GM12878 (cell line): ENCODE results near the gene GAS6. TPM values are rescaled to one million over a fixed set of nuclear protein-coding genes. Genes with fewer than 3 reads are reported as not detected.

Experiments used
- ATAC-seq: fragments of 200-7000 bp; cut with Tn5 transposase; 3 replicates; pipeline ENCODE4 v1.9.1; 2020; ENCODE audit warnings: mild to moderate bottlenecking, moderate library complexity
- BruUV-seq: library from RNA; stranded (reverse); fragments of 400-500 nt; replicated peaks from 2 replicates; lab custom pipeline; 2021; lab: Mats Ljungman, UMichigan
- CTCF ChIA-PET: fragments of 300-600 bp; sonication (Branson Sonifier 250); formaldehyde crosslinking; extraction: SDS; loops from one replicate; lab custom pipeline; 2021; ENCODE audit warnings: inconsistent platforms; lab: Yijun Ruan, JAX
- POLR2A ChIA-PET: fragments of 350-600 bp; formaldehyde crosslinking; extraction: SDS; loops from one replicate; lab custom pipeline; 2021; ENCODE audit warnings: inconsistent platforms; lab: Charles Lee
- RAD21 ChIA-PET: fragments of 300-600 bp; sonication (Branson Sonifier 250); formaldehyde crosslinking; loops from one replicate; lab custom pipeline; 2023; ENCODE audit warnings: antibody characterized with exemption; ENCODE audit not compliant: unreplicated experiment; lab: Charles Lee
- SMC1A ChIA-PET: fragments of 300-600 bp; sonication (Branson Sonifier 250); formaldehyde crosslinking; loops from one replicate; lab custom pipeline; 2023; ENCODE audit not compliant: unreplicated experiment, uncharacterized antibody; lab: Charles Lee
- DNase-seq: peaks from one replicate; pipeline ENCODE4 v3.0.0-alpha.2; 2011; ENCODE audit warnings: low read depth, low spot score
- FAIRE-seq: peaks from 3 replicates; lab custom pipeline; 2011; peaks lifted over from hg19 to GRCh38; lab: Jason Lieb, UNC
- H2AFZ ChIP-seq: 2 replicates; pipeline ENCODE4 v1.6.0; 2011; ENCODE audit warnings: low read depth, low read length, control low read depth; ENCODE audit not compliant: control insufficient read depth
- H3K27ac ChIP-seq: 2 replicates; pipeline ENCODE4 v1.5.1; 2011; ENCODE audit warnings: control low read depth; ENCODE audit not compliant: control insufficient read depth, insufficient read depth
- H3K27me3 ChIP-seq, 2 experiments: replicated peaks in 1 of 2; 2 replicates each; pipeline versions ENCODE4 v1.6.0 to v1.6.1; 2011; ENCODE audit warnings: low read length in 1 of 2; ENCODE audit not compliant: control insufficient read depth in 2 of 2, insufficient read depth in 2 of 2
- H3K36me3 ChIP-seq, 2 experiments: 2 replicates each; pipeline ENCODE4 v1.5.1; 2011; ENCODE audit warnings: low read length in 1 of 2; ENCODE audit not compliant: control insufficient read depth in 2 of 2, insufficient read depth in 2 of 2
- H3K4me1 ChIP-seq: 2 replicates; pipeline ENCODE4 v1.6.1; 2011; ENCODE audit warnings: mild to moderate bottlenecking, low read length, moderate library complexity, mixed read lengths; ENCODE audit not compliant: control insufficient read depth, insufficient read depth
- H3K4me2 ChIP-seq: 2 replicates; pipeline ENCODE4 v1.6.0; 2011; ENCODE audit warnings: control low read depth; ENCODE audit not compliant: control insufficient read depth, insufficient read depth
- H3K4me3 ChIP-seq: fragments of 200-600 bp; sonication (generic); 2 replicates; pipeline ENCODE4 v1.5.1; 2016
- H3K79me2 ChIP-seq: 2 replicates; pipeline ENCODE4 v1.6.0; 2011; ENCODE audit warnings: low read length; ENCODE audit not compliant: control insufficient read depth, insufficient read depth
- H3K9ac ChIP-seq: 2 replicates; pipeline ENCODE4 v1.8.0; 2011; ENCODE audit warnings: low read length, control low read depth, mixed read lengths; ENCODE audit not compliant: control insufficient read depth, insufficient read depth
- H3K9me3 ChIP-seq: replicated peaks from 3 replicates; pipeline ENCODE4 v1.5.1; 2011; ENCODE audit warnings: mild to moderate bottlenecking, low read length; ENCODE audit not compliant: control insufficient read depth, insufficient read depth
- H4K20me1 ChIP-seq: 2 replicates; pipeline ENCODE4 v1.6.0; 2011; ENCODE audit not compliant: control insufficient read depth, insufficient read depth
- ASH2L ChIP-seq: fragments of 300-600, 200-600 bp; sonication (generic); IDR thresholded peaks from 2 replicates; pipeline ENCODE4 v1.6.1; 2017; ENCODE audit warnings: low read depth, mild to moderate bottlenecking, borderline replicate concordance
- CBX5 ChIP-seq: sonication (generic); IDR thresholded peaks from 2 replicates; pipeline ENCODE4 v1.6.1; 2016; ENCODE audit warnings: low read depth, moderate library complexity, mild to moderate bottlenecking, inconsistent platforms
- CHD1 ChIP-seq: IDR thresholded peaks from 2 replicates; pipeline ENCODE4 v1.6.1; 2012; ENCODE audit warnings: low read depth, low read length, improper control_type of control experiment
- JUND ChIP-seq: IDR thresholded peaks from 2 replicates; pipeline ENCODE4 v1.6.1; 2012; ENCODE audit warnings: low read depth, mild to moderate bottlenecking, low read length, improper control_type of control experiment, moderate library complexity
- LARP7 ChIP-seq: fragments of 450-650 bp; IDR thresholded peaks from 2 replicates; pipeline ENCODE4 v1.6.1; 2017; ENCODE audit warnings: mild to moderate bottlenecking
- NBN ChIP-seq: fragments of 450-650 bp; IDR thresholded peaks from 2 replicates; pipeline ENCODE4 v1.6.1; 2016
- NFYA ChIP-seq: IDR thresholded peaks from 2 replicates; pipeline ENCODE4 v1.6.1; 2011; ENCODE audit warnings: low read depth, mild to moderate bottlenecking, low read length, improper control_type of control experiment, borderline replicate concordance
- PKNOX1 ChIP-seq: fragments of 450-650 bp; IDR thresholded peaks from 2 replicates; pipeline ENCODE4 v1.6.1; 2016; ENCODE audit warnings: mild to moderate bottlenecking
- SMAD1 ChIP-seq: fragments of 450-650 bp; IDR thresholded peaks from 2 replicates; pipeline ENCODE4 v1.6.1; 2018; ENCODE audit warnings: mild to moderate bottlenecking, low read depth; ENCODE audit not compliant: partially characterized antibody
- SUPT20H ChIP-seq: IDR thresholded peaks from 2 replicates; pipeline ENCODE4 v1.6.1; 2011; ENCODE audit warnings: low read depth, mild to moderate bottlenecking, low read length, moderate library complexity, borderline replicate concordance; ENCODE audit not compliant: control insufficient read depth
- WGBS: methylation state at CpG from one replicate; pipeline ENCODE4 v1.1.6; 2016; ENCODE audit warnings: low lambda C conversion rate; ENCODE audit not compliant: insufficient replicate concordance, insufficient coverage; ENCODE audit errors: missing lambda C conversion rate; 5-methylcytosine and 5-hydroxymethylcytosine counted together
- in situ Hi-C: fragments of 300-500 bp; cut with MboI; formaldehyde crosslinking; loops from 9 replicates; pipeline ENCODE4 v1.14.3; 2018; ENCODE audit warnings: mixed read lengths
- intact Hi-C: fragments of 100-400 bp; cut with micrococcal nuclease; formaldehyde crosslinking; loops from one replicate; pipeline ENCODE4 v1.14.2; 2022; ENCODE audit not compliant: unreplicated experiment
- polyA plus RNA-seq, 11 experiments: library from polyadenylated mRNA; depleted of rRNA in 4 of 11; unstranded in 6 of 11; stranded (reverse) in 5 of 11; fragments of >200 nt; fragmentation: Nextera tagmentation in 4 of 11; fragmentation: Illumina TruSeq in 1 of 11; extraction: Ambion mirVana in 4 of 11; extraction: Trizol in 1 of 11; gene quantifications; 1 replicate in 1 of 11; 2 replicates in 10 of 11; pipeline versions ENCODE4 v1.2.1 to v1.2.3, GENCODE V29; 2011 to 2016; ENCODE audit warnings: inconsistent platforms in 2 of 11, missing spikeins in 2 of 11, low read depth in 1 of 11
- total RNA-seq, 4 experiments: library from RNA; depleted of rRNA in 3 of 4; stranded (reverse); fragments of >200 nt in 3 of 4; fragmentation: Illumina TruSeq in 1 of 4; extraction: Trizol in 1 of 4; gene quantifications; 2 replicates each; pipeline versions ENCODE4 v1.2.1 to v1.2.3, GENCODE V29; 2013 to 2021

The GAS6 gene
- total and polyA plus RNA-seq, 10 of the 15 experiments (the other 5 are each of a cell fraction or from before 2014, with no cell fraction given) = 0.03 to 0.59 (median 0.10) TPM; not detected in 2

GRCh38 chr13:113785051-113786010 lies 78.5 kb downstream of the GAS6 start:
- Histone ChIP-seq H3K27me3 (no peaks in the 10 kb centered on the region; a peak in 2 of 4 replicates), H4K20me1 (no peaks in the 10 kb centered on the region), H3K36me3 (no peaks in the 10 kb centered on the region), H2AFZ (no peak overlapping the region), H3K9me3 (no peaks in the 10 kb centered on the region), H3K27ac (no peak overlapping the region), H3K4me2 (no peak overlapping the region), H3K9ac (no peak overlapping the region), H3K4me3 (no peak overlapping the region), H3K79me2 (no peaks in the 10 kb centered on the region), H3K4me1 (no peaks in the 10 kb centered on the region)
- ChIA-PET RAD21 (no interaction called here), CTCF (no interaction called here), SMC1A (no interaction called here), POLR2A (no interaction called here)
- DNase-seq (no peak), ATAC-seq (no peak), FAIRE-seq (no peak)
- TF ChIP-seq CBX5 (no peak), LARP7 (no peak), NBN (no peak), JUND (no peak), CHD1 (no peak), PKNOX1 (no peak), SUPT20H (no peak), NFYA (no peak), SMAD1 (no peak), ASH2L (no peak)
- in situ Hi-C loops = no loop called here
- intact Hi-C loops = no loop called here
- WGBS = 24% methylated on average over 19 of the region's 19 CpGs
- no TSS peak for BruUV-seq
